Testis (tissue), 3 donors: Measurements from ENCODE around the gene LAMA5. TPM values are rescaled to one million over a fixed set of nuclear protein-coding genes. Genes with fewer than 3 reads are reported as not detected.

Experiments
- DNase-seq: peaks from one replicate; pipeline ENCODE4 v3.0.0-alpha.2; 2019
- H3K27ac ChIP-seq, 2 donors: fragments of 200-600 bp; sonication (generic); one replicate each; pipeline ENCODE4 v1.5.1; 2019
- H3K27me3 ChIP-seq: fragments of 200-600 bp; sonication (generic); one replicate; pipeline ENCODE4 v1.5.1; 2019
- H3K36me3 ChIP-seq: fragments of 200-600 bp; sonication (generic); one replicate; pipeline ENCODE4 v1.5.1; 2017; ENCODE audit warnings: low read depth; ENCODE audit errors: missing control alignments
- H3K4me1 ChIP-seq: fragments of 200-600 bp; sonication (generic); one replicate; pipeline ENCODE4 v1.5.1; 2019
- H3K4me3 ChIP-seq, 2 donors: fragments of 200-600 bp; sonication (generic); one replicate each; pipeline ENCODE4 v1.5.1; 2017 to 2019
- H3K9me3 ChIP-seq: fragments of 200-600 bp; sonication (generic); one replicate; pipeline ENCODE4 v1.5.1; 2017
- CTCF ChIP-seq, 3 experiments: fragments of 450-650 bp in 2 of 3; fragments of 200-600 bp in 1 of 3; sonication (generic) in 1 of 3; IDR thresholded peaks; one replicate each; pipeline ENCODE4 v1.5.1; 2016 to 2019; ENCODE audit warnings: antibody characterized with exemption in 3 of 3, mild to moderate bottlenecking in 2 of 3, moderate library complexity in 1 of 3
- POLR2A ChIP-seq: fragments of 450-650 bp; IDR thresholded peaks from one replicate; pipeline ENCODE4 v1.6.1; 2017; ENCODE audit warnings: antibody characterized with exemption, mild to moderate bottlenecking, moderate library complexity
- WGBS, 2 donors: methylation state at CpG; one replicate each; pipeline ENCODE4 v1.1.5; 2018; 5-methylcytosine and 5-hydroxymethylcytosine counted together
- intact Hi-C: fragments of 100-400 bp; cut with DNase I; formaldehyde crosslinking; loops from one replicate; pipeline ENCODE4 v1.15.1; 2023; ENCODE audit warnings: low total_unique reads
- polyA plus RNA-seq: library from polyadenylated mRNA; stranded (reverse); fragments of 350-450 nt; fragmentation: Illumina TruSeq; extraction: RNeasy Lipid Tissue Mini Kit (QIAGEN cat#74804); gene quantifications from one replicate; pipeline ENCODE4 v1.2.3, GENCODE V29; 2014; ENCODE audit warnings: low read depth, low replicate concordance; ENCODE audit not compliant: insufficient read depth
- total RNA-seq, 2 donors: library from RNA; depleted of rRNA; stranded (reverse); fragments of >200 nt; gene quantifications; one replicate each; pipeline ENCODE4 v1.2.3, GENCODE V29; 2016

The LAMA5 gene
- total and polyA plus RNA-seq, 3 donors from 2014 or later, result 33.2 to 144 (median 121) TPM

- Histone ChIP-seq H3K9me3 (no peaks in the 10 kb centered on the region), H3K27me3 (no peaks in the 10 kb centered on the region), H3K27ac (no peak overlapping the region), H3K36me3 (no peaks in the 10 kb centered on the region), H3K4me3 (no peak overlapping the region), H3K4me1 (peaks cover 3% of the 10 kb centered on the region)
- no peak for DNase-seq
- intact Hi-C loops, result no loop called here
- WGBS, 2 donors, result 83 to 89% methylated on average over 2 to 10 of the region's 10 CpGs
- TF ChIP-seq POLR2A (no peak), CTCF (IDR thresholded peaks at IDR 0.05) (no peak)
These were observed 33.4 kb upstream of the LAMA5 start for GRCh38 chr20:62400541-62400940.

GRCh38 chr20:62400021-62400420 lies 32.9 kb upstream of the LAMA5 start:
- 79 to 86% methylated on average over 7 of the region's 7 CpGs for WGBS, 2 donors
- no peak for DNase-seq
- H3K4me1 ChIP-seq, result no peaks in the 10 kb centered on the region
- TF ChIP-seq CTCF (IDR thresholded peaks at IDR 0.05) (no peak), POLR2A (no peak)
- no peak overlapping the region for H3K27ac ChIP-seq
- H3K4me3 ChIP-seq, result no peak overlapping the region
- H3K9me3 ChIP-seq, result no peaks in the 10 kb centered on the region
- H3K36me3 ChIP-seq, result no peaks in the 10 kb centered on the region
- intact Hi-C loops, result no loop called here
- H3K27me3 ChIP-seq, result no peaks in the 10 kb centered on the region

- H3K4me3 ChIP-seq, result no peak overlapping the region
- intact Hi-C loops, result no loop called here
- H3K9me3 ChIP-seq, result no peaks in the 10 kb centered on the region
- no peak for DNase-seq
- no peaks in the 10 kb centered on the region for H3K36me3 ChIP-seq
- H3K27ac ChIP-seq, result no peak overlapping the region
- no peaks in the 10 kb centered on the region for H3K27me3 ChIP-seq
- no peaks in the 10 kb centered on the region for H3K4me1 ChIP-seq
- TF ChIP-seq CTCF (IDR thresholded peaks at IDR 0.05) (no peak), POLR2A (no peak)
- 92 to 94% methylated on average over 10 to 19 of the region's 19 CpGs for WGBS, 2 donors
These were observed 31.2 kb upstream of the LAMA5 start for GRCh38 chr20:62398120-62398821.

GRCh38 chr20:62396367-62397239 lies 29.5 kb upstream of the LAMA5 start:
- H3K27me3 ChIP-seq, result no peaks in the 10 kb centered on the region
- no peak overlapping the region for H3K27ac ChIP-seq
- no peak for DNase-seq
- 83 to 93% methylated on average over 17 to 34 of the region's 35 CpGs for WGBS, 2 donors
- no peak overlapping the region for H3K4me3 ChIP-seq
- H3K9me3 ChIP-seq, result no peaks in the 10 kb centered on the region
- H3K36me3 ChIP-seq, result no peaks in the 10 kb centered on the region
- intact Hi-C loops, result no loop called here
- no peak for TF ChIP-seq CTCF (IDR thresholded peaks at IDR 0.05)
- no peak for TF ChIP-seq POLR2A
- peaks cover under 1% of the 10 kb centered on the region for H3K4me1 ChIP-seq
